ENCODE data around the gene NCMAP. TPM values are rescaled to one million over a fixed set of nuclear protein-coding genes. Genes with fewer than 3 reads are reported as not detected.

The NCMAP gene
- total and polyA plus RNA-seq, 2 of the 4 experiments (the other 2 are of a cell fraction), result not detected

DNA sequence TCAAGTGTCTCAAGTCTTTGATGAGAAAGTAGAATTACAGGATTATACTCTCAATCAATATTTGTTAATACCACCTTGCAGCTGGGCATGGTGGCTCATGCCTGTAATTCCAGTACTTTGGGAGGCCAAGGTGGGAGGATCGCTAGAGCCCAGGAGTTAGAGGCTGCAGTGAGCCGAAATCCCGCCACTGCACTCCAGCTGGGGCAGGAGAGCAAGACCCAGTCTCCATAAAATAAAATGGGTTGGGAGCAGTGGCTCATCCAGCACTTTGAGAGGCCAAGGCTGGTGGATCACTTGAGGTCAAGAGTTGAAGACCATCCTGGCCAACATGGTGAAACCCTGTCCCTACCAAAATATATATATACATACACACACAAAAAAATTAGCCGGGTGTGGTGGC, 1.2 kb upstream of the NCMAP start:
- Histone ChIP-seq H3K4me1 (ENCODE audit: control insufficient read depth, insufficient read depth, low read length) (no peaks in the 10 kb centered on the region; the same call in 1 of the 2 replicates), H2BK120ac (ENCODE audit: low read depth, low read length) (no peak overlapping the region), H3K56ac (ENCODE audit: extremely low read depth, insufficient read depth, low read length) (no peak overlapping the region), H3K4ac (ENCODE audit: low read depth, low read length) (no peak overlapping the region), H2AK5ac (ENCODE audit: low read depth, low read length) (no peak overlapping the region), H3K9me3 (ENCODE audit: control insufficient read depth, insufficient read depth, low read length) (no peaks in the 10 kb centered on the region), H2BK20ac (ENCODE audit: low read depth, low read length) (no peak overlapping the region), H4K20me1 (ENCODE audit: insufficient read depth, low read length) (no peaks in the 10 kb centered on the region), H2BK15ac (ENCODE audit: low read depth, low read length) (no peak overlapping the region), H3K9me1 (ENCODE audit: insufficient read depth, low read length) (peaks cover 9% of the 10 kb centered on the region; the same call in 1 of the 2 replicates), H4K8ac (ENCODE audit: low read depth in 2 of 2, low read length in 2 of 2) (no peak overlapping the region), H3K14ac (replicated peaks; ENCODE audit: low read depth, low read length) (no peak overlapping the region), H3K4me2 (ENCODE audit: low read depth, low read length) (no peak overlapping the region), H2AFZ (replicated peaks; ENCODE audit: low read length, poor library complexity) (no peak overlapping the region), H3K27me3 (ENCODE audit: control insufficient read depth, insufficient read depth, low read length) (peaks cover 54% of the 10 kb centered on the region), H3K27ac (ENCODE audit: insufficient read depth, low read length) (no peak overlapping the region), H2AK9ac (replicated peaks; ENCODE audit: low read depth, low read length, poor library complexity) (no peak overlapping the region), H2BK5ac (ENCODE audit: low read depth, low read length, poor library complexity, severe bottlenecking) (no peak overlapping the region), H3K36me3 (ENCODE audit: control insufficient read depth, insufficient read depth, low read length) (no peaks in the 10 kb centered on the region), H3K4me3 (ENCODE audit: insufficient read depth, low read depth, low read length) (no peak overlapping the region), H3K79me1 (ENCODE audit: low read depth in 1 of 2, low read length in 2 of 2) (no peaks in the 10 kb centered on the region), H3K18ac (ENCODE audit: low read depth, low read length) (no peak overlapping the region), H3K9ac (ENCODE audit: low read depth, low read length) (no peak overlapping the region), H4K91ac (ENCODE audit: insufficient read depth, low read depth, low read length) (no peak overlapping the region), H3K23ac (ENCODE audit: low read depth, low read length) (no peak overlapping the region), H4K5ac (ENCODE audit: low read depth, low read length) (no peak overlapping the region)
- no TSS peak for BruUV-seq (replicated peaks)
- ChIA-PET POLR2A (ENCODE audit: unreplicated experiment) (no interaction called here), CTCF (interaction anchor here (0.5 kb wide), 1 partner anchor 273 kb away, joined by 3 read pairs; no protein-coding TSS in a partner anchor)
- intact Hi-C loops (cut with micrococcal nuclease), result no loop called here
- WGBS, 2 experiments (ENCODE audit: extremely low coverage in 2 of 2, insufficient read length in 1 of 2), result 90% methylated on average over 2 of the region's 4 CpGs; no CpG with 5 or more reads in 1 of the 2 experiments
- dilution Hi-C loops (cut with HindIII; ENCODE audit: low sequenced_read_pairs, unreplicated experiment), result no loop called here
- no peak for TF ChIP-seq POLR2A (IDR thresholded peaks at IDR 0.05; ENCODE audit: low read depth, low read length)
- no peak for DNase-seq
- no peak for ATAC-seq (ENCODE audit: low read depth)
- in situ Hi-C loops (cut with MboI; ENCODE audit: low sequenced_read_pairs), result no loop called here
